IPS-15b (cell line): ENCODE results near the gene VAT1L.

Source experiments
- H3K27me3 ChIP-seq: one replicate; pipeline ENCODE4 v1.6.1; 2013; ENCODE audit warnings: low read length; ENCODE audit not compliant: control insufficient read depth, insufficient read depth
- H3K36me3 ChIP-seq: one replicate; pipeline ENCODE4 v1.6.1; 2013; ENCODE audit warnings: low read length; ENCODE audit not compliant: control insufficient read depth, insufficient read depth
- H3K4me1 ChIP-seq: one replicate; pipeline ENCODE4 v1.6.1; 2013; ENCODE audit warnings: mild to moderate bottlenecking, low read length; ENCODE audit not compliant: control insufficient read depth, insufficient read depth
- H3K4me3 ChIP-seq: one replicate; pipeline ENCODE4 v1.5.1; 2013; ENCODE audit warnings: low read depth, low read length
- H3K9ac ChIP-seq: one replicate; pipeline ENCODE4 v1.6.1; 2013; ENCODE audit warnings: low read depth, mild to moderate bottlenecking, low read length
- H3K9me3 ChIP-seq: one replicate; pipeline ENCODE4 v1.6.1; 2013; ENCODE audit warnings: mild to moderate bottlenecking, low read length; ENCODE audit not compliant: control insufficient read depth, insufficient read depth

Gene VAT1L

GRCh38 chr16:77784441-77785372 is 3.7 kb upstream of the VAT1L start:
- Histone ChIP-seq H3K9ac (no peak overlapping the region), H3K4me3 (no peak overlapping the region), H3K27me3 (peaks cover 26% of the 10 kb centered on the region), H3K4me1 (no peaks in the 10 kb centered on the region), H3K36me3 (no peaks in the 10 kb centered on the region), H3K9me3 (no peaks in the 10 kb centered on the region)

- Histone ChIP-seq H3K27me3 (peaks cover 33% of the 10 kb centered on the region), H3K4me3 (no peak overlapping the region), H3K9ac (no peak overlapping the region), H3K9me3 (no peaks in the 10 kb centered on the region), H3K4me1 (peaks cover 3% of the 10 kb centered on the region), H3K36me3 (no peaks in the 10 kb centered on the region)
These were observed 3.0 kb upstream of the VAT1L start for GRCh38 chr16:77785373-77785764.

GRCh38 chr16:77786186-77786847 is 2.0 kb upstream of the VAT1L start:
- Histone ChIP-seq H3K4me1 (peaks cover 5% of the 10 kb centered on the region), H3K27me3 (peaks cover 34% of the 10 kb centered on the region), H3K9me3 (no peaks in the 10 kb centered on the region), H3K36me3 (no peaks in the 10 kb centered on the region), H3K4me3 (no peak overlapping the region), H3K9ac (no peak overlapping the region)

- Histone ChIP-seq H3K9me3 (no peaks in the 10 kb centered on the region), H3K4me1 (peaks cover 7% of the 10 kb centered on the region), H3K27me3 (peaks cover 34% of the 10 kb centered on the region), H3K9ac (no peak overlapping the region), H3K4me3 (peak overlapping the region; percentile 76), H3K36me3 (no peaks in the 10 kb centered on the region)
These were observed 912 bp upstream of the VAT1L start for GRCh38 chr16:77787452-77787851.

- H3K9ac ChIP-seq: no peak overlapping the region
- peaks cover 7% of the 10 kb centered on the region for H3K4me1 ChIP-seq
- H3K36me3 ChIP-seq: no peaks in the 10 kb centered on the region
- peak overlapping the region; percentile 76 for H3K4me3 ChIP-seq
- H3K9me3 ChIP-seq: no peaks in the 10 kb centered on the region
- H3K27me3 ChIP-seq: peaks cover 34% of the 10 kb centered on the region
These were observed 983 bp downstream of the VAT1L start for GRCh38 chr16:77789085-77790008.

GRCh38 chr16:77790009-77790372 is 1.6 kb downstream of the VAT1L start:
- peak overlapping the region; percentile 76 for H3K4me3 ChIP-seq

GRCh38 chr16:77790912-77791311 is 2.5 kb downstream of the VAT1L start:
- no peaks in the 10 kb centered on the region for H3K36me3 ChIP-seq
- no peak overlapping the region for H3K9ac ChIP-seq

More at GRCh38 chr16:77790009-77790372, 1.6 kb downstream of the VAT1L start:
- Histone ChIP-seq H3K27me3 (peaks cover 34% of the 10 kb centered on the region), H3K4me1 (peaks cover 7% of the 10 kb centered on the region), H3K36me3 (no peaks in the 10 kb centered on the region), H3K9ac (no peak overlapping the region), H3K9me3 (no peaks in the 10 kb centered on the region)

GRCh38 chr16:77793417-77793816 is 5.1 kb downstream of the VAT1L start:
- H3K4me3 ChIP-seq: no peak overlapping the region
- H3K36me3 ChIP-seq: no peaks in the 10 kb centered on the region
- H3K9me3 ChIP-seq: no peaks in the 10 kb centered on the region
- H3K4me1 ChIP-seq: peaks cover 7% of the 10 kb centered on the region
- H3K27me3 ChIP-seq: peaks cover 14% of the 10 kb centered on the region
- no peak overlapping the region for H3K9ac ChIP-seq

More at GRCh38 chr16:77790912-77791311, 2.5 kb downstream of the VAT1L start:
- H3K4me3 ChIP-seq: no peak overlapping the region
- no peaks in the 10 kb centered on the region for H3K9me3 ChIP-seq
- H3K27me3 ChIP-seq: peaks cover 34% of the 10 kb centered on the region
- H3K4me1 ChIP-seq: peaks cover 7% of the 10 kb centered on the region

- H3K9ac ChIP-seq: no peak overlapping the region
- H3K4me3 ChIP-seq: no peak overlapping the region
- H3K27me3 ChIP-seq: peaks cover 9% of the 10 kb centered on the region
- no peaks in the 10 kb centered on the region for H3K36me3 ChIP-seq
- no peaks in the 10 kb centered on the region for H3K9me3 ChIP-seq
- peaks cover 7% of the 10 kb centered on the region for H3K4me1 ChIP-seq
These were observed 6.2 kb downstream of the VAT1L start for GRCh38 chr16:77794586-77794985.

- no peak overlapping the region for H3K4me3 ChIP-seq
- no peaks in the 10 kb centered on the region for H3K36me3 ChIP-seq
- no peaks in the 10 kb centered on the region for H3K4me1 ChIP-seq
- H3K9ac ChIP-seq: no peak overlapping the region
- H3K27me3 ChIP-seq: no peaks in the 10 kb centered on the region
- H3K9me3 ChIP-seq: no peaks in the 10 kb centered on the region
These were observed 13.5 kb downstream of the VAT1L start for GRCh38 chr16:77801817-77802216.

- Histone ChIP-seq H3K36me3 (no peaks in the 10 kb centered on the region), H3K4me1 (no peaks in the 10 kb centered on the region), H3K27me3 (no peaks in the 10 kb centered on the region), H3K9ac (no peak overlapping the region), H3K4me3 (no peak overlapping the region), H3K9me3 (no peaks in the 10 kb centered on the region)
These were observed 17.0 kb downstream of the VAT1L start for GRCh38 chr16:77805398-77805797.
